ENCODE data around the gene CFAP99.

DNA sequence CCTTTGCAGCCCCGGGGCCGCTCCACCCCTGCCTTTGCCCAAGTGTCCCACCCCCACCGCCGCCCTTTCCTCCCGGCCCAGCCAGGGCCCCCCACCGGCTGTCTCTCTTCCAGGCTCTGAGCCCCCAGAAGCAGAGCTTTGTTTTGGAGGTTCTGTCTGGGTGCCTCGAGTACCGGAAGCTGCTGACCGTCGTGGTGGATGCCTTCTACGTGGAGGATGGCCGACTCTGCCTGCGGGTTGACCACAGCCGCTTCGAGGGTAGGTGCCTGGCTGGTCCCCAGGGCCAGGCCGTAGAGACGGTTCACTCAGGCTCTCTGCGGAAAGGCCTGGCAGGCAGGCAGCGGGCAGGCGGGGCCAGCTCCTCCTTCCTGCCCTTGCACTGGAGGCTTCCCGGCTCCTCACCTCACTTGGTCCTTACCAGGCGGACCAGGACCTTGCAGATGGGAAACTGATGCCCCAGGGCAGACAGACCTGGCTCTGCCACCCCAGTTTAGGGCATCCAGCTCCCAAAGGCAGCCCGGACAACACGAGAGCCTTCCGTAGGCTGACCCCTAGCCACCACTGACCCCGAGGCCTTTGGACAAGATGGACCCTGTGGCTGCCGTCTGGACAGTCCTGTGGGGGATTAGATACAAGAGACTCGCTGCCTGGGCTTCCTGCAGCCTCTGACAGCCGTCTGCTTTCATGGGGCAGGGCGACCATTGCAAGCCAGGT is 18.2 kb downstream of the CFAP99 start:
- TF ChIP-seq, protein P1, sequence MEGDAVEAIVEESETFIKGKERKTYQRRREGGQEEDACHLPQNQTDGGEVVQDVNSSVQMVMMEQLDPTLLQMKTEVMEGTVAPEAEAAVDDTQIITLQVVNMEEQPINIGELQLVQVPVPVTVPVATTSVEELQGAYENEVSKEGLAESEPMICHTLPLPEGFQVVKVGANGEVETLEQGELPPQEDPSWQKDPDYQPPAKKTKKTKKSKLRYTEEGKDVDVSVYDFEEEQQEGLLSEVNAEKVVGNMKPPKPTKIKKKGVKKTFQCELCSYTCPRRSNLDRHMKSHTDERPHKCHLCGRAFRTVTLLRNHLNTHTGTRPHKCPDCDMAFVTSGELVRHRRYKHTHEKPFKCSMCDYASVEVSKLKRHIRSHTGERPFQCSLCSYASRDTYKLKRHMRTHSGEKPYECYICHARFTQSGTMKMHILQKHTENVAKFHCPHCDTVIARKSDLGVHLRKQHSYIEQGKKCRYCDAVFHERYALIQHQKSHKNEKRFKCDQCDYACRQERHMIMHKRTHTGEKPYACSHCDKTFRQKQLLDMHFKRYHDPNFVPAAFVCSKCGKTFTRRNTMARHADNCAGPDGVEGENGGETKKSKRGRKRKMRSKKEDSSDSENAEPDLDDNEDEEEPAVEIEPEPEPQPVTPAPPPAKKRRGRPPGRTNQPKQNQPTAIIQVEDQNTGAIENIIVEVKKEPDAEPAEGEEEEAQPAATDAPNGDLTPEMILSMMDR (IDR thresholded peaks at IDR 0.05) = no peak
- no peak for TF ChIP-seq EZH2 (IDR thresholded peaks at IDR 0.05; ENCODE audit: borderline replicate concordance, insufficient read depth, low read depth, low read length, poor library complexity, severe bottlenecking)

All from B cell (primary cell).